Coronary artery (tissue), 2 donors: ENCODE results near the gene DLEC1.

Experiments
- DNase-seq: peaks from one replicate; pipeline ENCODE4 v3.0.0-alpha.2; 2017; ENCODE audit warnings: low spot score
- H3K27ac ChIP-seq, 2 donors: fragments of 200-600 bp; sonication (generic); one replicate each; pipeline ENCODE4 v1.5.1; 2016 to 2019
- H3K4me3 ChIP-seq: fragments of 200-600 bp; sonication (generic); 2 replicates; pipeline ENCODE4 v1.5.1; 2016; ENCODE audit warnings: mild to moderate bottlenecking, moderate library complexity
- CTCF ChIP-seq: fragments of 200-600 bp; sonication (generic); IDR thresholded peaks from one replicate; pipeline ENCODE4 v1.5.1; 2019; ENCODE audit warnings: antibody characterized with exemption

The DLEC1 gene

DNA sequence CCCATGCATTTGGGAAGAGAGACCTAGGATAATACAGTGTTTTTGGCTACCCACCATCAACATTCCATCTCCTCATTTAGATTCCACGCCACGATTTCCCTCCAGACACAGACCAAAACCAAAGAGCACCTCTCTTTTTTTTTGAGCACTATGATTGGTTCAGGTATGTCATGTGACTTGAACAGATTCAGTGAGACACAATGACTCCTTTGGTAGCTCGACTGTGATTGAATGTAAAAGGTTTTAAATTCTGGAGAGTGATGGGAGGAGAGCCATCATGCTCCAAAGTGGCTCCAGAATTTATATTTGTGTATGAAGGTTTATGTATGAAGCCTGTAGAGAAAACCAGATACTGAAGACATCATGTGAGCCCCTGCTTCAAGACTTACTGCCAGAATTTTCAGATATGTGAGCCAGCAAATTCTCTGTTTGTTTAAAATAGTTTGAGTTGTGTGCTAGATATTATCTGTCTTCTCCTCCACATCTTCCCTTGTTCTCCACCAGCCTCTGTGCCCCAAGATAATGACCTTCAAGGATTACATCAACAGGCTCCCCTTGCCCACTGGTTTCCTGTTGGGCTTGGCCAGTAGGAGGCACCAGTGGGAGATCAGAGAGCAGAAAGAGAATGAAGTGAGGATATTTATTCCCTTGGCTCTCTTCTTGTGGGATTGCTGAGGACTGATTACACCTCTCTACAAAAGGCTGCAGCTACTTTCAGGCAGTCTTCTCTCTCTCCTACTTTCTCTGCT is 111.9 kb downstream of the DLEC1 start:
- no peak for TF ChIP-seq CTCF
- DNase-seq = peak; percentile 9
- no peak overlapping the region for H3K4me3 ChIP-seq
- no peak overlapping the region for H3K27ac ChIP-seq

- Histone ChIP-seq H3K4me3 (no peak overlapping the region), H3K27ac (no peak overlapping the region)
- TF ChIP-seq CTCF = no peak
- DNase-seq = no peak
Observed at GRCh38 chr3:38151667-38152265, 112.8 kb downstream of the DLEC1 start.

GRCh38 chr3:38152609-38153008 is 113.6 kb downstream of the DLEC1 start:
- no peak overlapping the region for H3K4me3 ChIP-seq
- DNase-seq = no peak
- no peak for TF ChIP-seq CTCF
- no peak overlapping the region for H3K27ac ChIP-seq

GRCh38 chr3:38153221-38153620 is 114.2 kb downstream of the DLEC1 start:
- no peak for TF ChIP-seq CTCF
- no peak for DNase-seq
- H3K4me3 ChIP-seq = no peak overlapping the region
- H3K27ac ChIP-seq = no peak overlapping the region

GRCh38 chr3:38154033-38154494 is 115.1 kb downstream of the DLEC1 start:
- no peak for DNase-seq
- H3K27ac ChIP-seq = no peak overlapping the region
- no peak for TF ChIP-seq CTCF
- H3K4me3 ChIP-seq = no peak overlapping the region

DNA sequence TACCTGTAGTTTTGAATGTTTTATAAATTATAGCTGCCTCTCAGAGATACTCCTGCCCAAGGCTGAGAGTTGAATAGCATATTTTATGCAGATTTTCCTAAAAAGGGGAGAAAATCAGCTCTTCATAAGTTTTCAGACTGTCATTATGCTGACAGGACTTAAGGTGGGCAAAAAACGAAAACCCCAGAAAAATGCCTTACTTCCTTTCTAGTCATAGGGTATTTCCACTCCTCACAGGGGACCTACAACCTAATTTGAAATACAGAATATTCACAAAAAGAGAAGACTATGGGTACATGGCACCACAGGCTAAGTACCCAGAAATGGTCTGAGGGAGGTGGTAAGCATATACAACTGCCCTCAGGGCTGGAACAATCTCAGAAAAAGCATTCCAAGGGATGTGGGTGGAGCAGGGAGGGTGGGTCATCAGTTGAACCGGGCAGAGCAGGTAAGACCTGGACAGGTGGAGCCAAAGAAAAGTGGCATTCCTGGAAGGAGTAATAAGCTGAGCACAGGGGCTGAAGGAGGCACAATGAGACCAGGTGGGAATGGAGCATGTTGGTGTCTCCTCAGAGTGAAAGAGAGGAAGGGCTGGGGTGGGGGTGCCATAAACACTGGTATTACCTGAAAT is 115.7 kb downstream of the DLEC1 start:
- no peak for TF ChIP-seq CTCF
- Histone ChIP-seq H3K27ac (no peak overlapping the region), H3K4me3 (no peak overlapping the region)
- no peak for DNase-seq
